ENCODE data around the gene BACH2.

- TF ChIP-seq KLF16 (IDR thresholded peaks at IDR 0.05), result no peak
- TF ChIP-seq RBBP5 (IDR thresholded peaks at IDR 0.05; ENCODE audit: borderline replicate concordance, insufficient read depth, low read length, poor library complexity, severe bottlenecking), result no peak
- TF ChIP-seq, protein P1, sequence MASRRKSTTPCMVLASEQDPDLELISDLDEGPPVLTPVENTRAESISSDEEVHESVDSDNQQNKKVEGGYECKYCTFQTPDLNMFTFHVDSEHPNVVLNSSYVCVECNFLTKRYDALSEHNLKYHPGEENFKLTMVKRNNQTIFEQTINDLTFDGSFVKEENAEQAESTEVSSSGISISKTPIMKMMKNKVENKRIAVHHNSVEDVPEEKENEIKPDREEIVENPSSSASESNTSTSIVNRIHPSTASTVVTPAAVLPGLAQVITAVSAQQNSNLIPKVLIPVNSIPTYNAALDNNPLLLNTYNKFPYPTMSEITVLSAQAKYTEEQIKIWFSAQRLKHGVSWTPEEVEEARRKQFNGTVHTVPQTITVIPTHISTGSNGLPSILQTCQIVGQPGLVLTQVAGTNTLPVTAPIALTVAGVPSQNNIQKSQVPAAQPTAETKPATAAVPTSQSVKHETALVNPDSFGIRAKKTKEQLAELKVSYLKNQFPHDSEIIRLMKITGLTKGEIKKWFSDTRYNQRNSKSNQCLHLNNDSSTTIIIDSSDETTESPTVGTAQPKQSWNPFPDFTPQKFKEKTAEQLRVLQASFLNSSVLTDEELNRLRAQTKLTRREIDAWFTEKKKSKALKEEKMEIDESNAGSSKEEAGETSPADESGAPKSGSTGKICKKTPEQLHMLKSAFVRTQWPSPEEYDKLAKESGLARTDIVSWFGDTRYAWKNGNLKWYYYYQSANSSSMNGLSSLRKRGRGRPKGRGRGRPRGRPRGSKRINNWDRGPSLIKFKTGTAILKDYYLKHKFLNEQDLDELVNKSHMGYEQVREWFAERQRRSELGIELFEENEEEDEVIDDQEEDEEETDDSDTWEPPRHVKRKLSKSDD (conservative IDR thresholded peaks at IDR 0.05; ENCODE audit: low read length), result no peak
- TF ChIP-seq, protein P2, sequence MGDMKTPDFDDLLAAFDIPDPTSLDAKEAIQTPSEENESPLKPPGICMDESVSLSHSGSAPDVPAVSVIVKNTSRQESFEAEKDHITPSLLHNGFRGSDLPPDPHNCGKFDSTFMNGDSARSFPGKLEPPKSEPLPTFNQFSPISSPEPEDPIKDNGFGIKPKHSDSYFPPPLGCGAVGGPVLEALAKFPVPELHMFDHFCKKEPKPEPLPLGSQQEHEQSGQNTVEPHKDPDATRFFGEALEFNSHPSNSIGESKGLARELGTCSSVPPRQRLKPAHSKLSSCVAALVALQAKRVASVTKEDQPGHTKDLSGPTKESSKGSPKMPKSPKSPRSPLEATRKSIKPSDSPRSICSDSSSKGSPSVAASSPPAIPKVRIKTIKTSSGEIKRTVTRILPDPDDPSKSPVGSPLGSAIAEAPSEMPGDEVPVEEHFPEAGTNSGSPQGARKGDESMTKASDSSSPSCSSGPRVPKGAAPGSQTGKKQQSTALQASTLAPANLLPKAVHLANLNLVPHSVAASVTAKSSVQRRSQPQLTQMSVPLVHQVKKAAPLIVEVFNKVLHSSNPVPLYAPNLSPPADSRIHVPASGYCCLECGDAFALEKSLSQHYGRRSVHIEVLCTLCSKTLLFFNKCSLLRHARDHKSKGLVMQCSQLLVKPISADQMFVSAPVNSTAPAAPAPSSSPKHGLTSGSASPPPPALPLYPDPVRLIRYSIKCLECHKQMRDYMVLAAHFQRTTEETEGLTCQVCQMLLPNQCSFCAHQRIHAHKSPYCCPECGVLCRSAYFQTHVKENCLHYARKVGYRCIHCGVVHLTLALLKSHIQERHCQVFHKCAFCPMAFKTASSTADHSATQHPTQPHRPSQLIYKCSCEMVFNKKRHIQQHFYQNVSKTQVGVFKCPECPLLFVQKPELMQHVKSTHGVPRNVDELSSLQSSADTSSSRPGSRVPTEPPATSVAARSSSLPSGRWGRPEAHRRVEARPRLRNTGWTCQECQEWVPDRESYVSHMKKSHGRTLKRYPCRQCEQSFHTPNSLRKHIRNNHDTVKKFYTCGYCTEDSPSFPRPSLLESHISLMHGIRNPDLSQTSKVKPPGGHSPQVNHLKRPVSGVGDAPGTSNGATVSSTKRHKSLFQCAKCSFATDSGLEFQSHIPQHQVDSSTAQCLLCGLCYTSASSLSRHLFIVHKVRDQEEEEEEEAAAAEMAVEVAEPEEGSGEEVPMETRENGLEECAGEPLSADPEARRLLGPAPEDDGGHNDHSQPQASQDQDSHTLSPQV (IDR thresholded peaks at IDR 0.05), result no peak
Observed at GRCh38 chr6:89963391-89963790, 333.3 kb downstream of the BACH2 start.

Measured in K562 (cell line).